Fibroblast of mammary gland (primary cell): ENCODE data around the gene ELFN1.

Experiments
- DNase-seq: peaks from one replicate; pipeline ENCODE4 v3.0.0-alpha.2; 2010; ENCODE audit warnings: low read depth
- H3K4me3 ChIP-seq: 2 replicates; pipeline ENCODE4 v1.5.1; 2011; ENCODE audit warnings: low read depth, mild to moderate bottlenecking, low read length, moderate library complexity; ENCODE audit not compliant: control insufficient read depth
- CTCF ChIP-seq: conservative IDR thresholded peaks from 2 replicates; pipeline ENCODE4 v1.5.1; 2011; ENCODE audit warnings: low read depth, low read length, inconsistent platforms; ENCODE audit not compliant: control insufficient read depth, insufficient read depth

ELFN1 gene

GRCh38 chr7:1679966-1680730, 10.1 kb downstream of the ELFN1 start:
- no peak overlapping the region for H3K4me3 ChIP-seq
- no peak for DNase-seq
- TF ChIP-seq CTCF, result no peak

GRCh38 chr7:1681581-1681980, 11.5 kb downstream of the ELFN1 start:
- H3K4me3 ChIP-seq, result no peak overlapping the region
- no peak for DNase-seq
- TF ChIP-seq CTCF, result no peak

- no peak overlapping the region for H3K4me3 ChIP-seq
- no peak for TF ChIP-seq CTCF
- DNase-seq, result no peak
Observed at GRCh38 chr7:1685000-1685624, 15.0 kb downstream of the ELFN1 start.

- DNase-seq, result no peak
- no peak overlapping the region for H3K4me3 ChIP-seq
- no peak for TF ChIP-seq CTCF
Observed at GRCh38 chr7:1688542-1688941, 18.5 kb downstream of the ELFN1 start.

- DNase-seq, result no peak
- no peak overlapping the region for H3K4me3 ChIP-seq
- TF ChIP-seq CTCF, result no peak
Observed at GRCh38 chr7:1689311-1689710, 19.2 kb downstream of the ELFN1 start.

- H3K4me3 ChIP-seq, result no peak overlapping the region
- DNase-seq, result no peak
Observed at GRCh38 chr7:1690359-1690958, 20.4 kb downstream of the ELFN1 start.

More at GRCh38 chr7:1690359-1690958, 20.4 kb downstream of the ELFN1 start:
- TF ChIP-seq CTCF, result no peak
